Progenitor cell of endocrine pancreas (in vitro differentiated cells): ENCODE results near the gene ALDH1L1. TPM values are rescaled to one million over a fixed set of nuclear protein-coding genes. Genes with fewer than 3 reads are reported as not detected.

ENCODE experiments used
- DNase-seq: peaks from one replicate; pipeline ENCODE4 v3.0.0; 2021; ENCODE audit warnings: low spot score; ENCODE audit not compliant: unreplicated experiment
- H3K27ac Mint-ChIP-seq: 2 replicates; pipeline ENCODE4 v1.8.0; 2021; ENCODE audit warnings: mild to moderate bottlenecking, moderate library complexity, mixed read lengths
- H3K27me3 Mint-ChIP-seq: 2 replicates; pipeline ENCODE4 v1.8.0; 2021; ENCODE audit warnings: mixed read lengths
- H3K36me3 Mint-ChIP-seq: 2 replicates; pipeline ENCODE4 v1.8.0; 2022; ENCODE audit warnings: mixed read lengths; ENCODE audit not compliant: insufficient read depth
- H3K4me1 Mint-ChIP-seq: 2 replicates; pipeline ENCODE4 v1.8.0; 2021; ENCODE audit warnings: low read depth, mixed read lengths
- H3K4me3 Mint-ChIP-seq: 2 replicates; pipeline ENCODE4 v1.8.0; 2021; ENCODE audit warnings: low read depth, mild to moderate bottlenecking, moderate library complexity, mixed read lengths
- H3K9me3 Mint-ChIP-seq: 2 replicates; pipeline ENCODE4 v1.8.0; 2021; ENCODE audit warnings: low read depth, mixed read lengths
- CTCF ChIP-seq: fragments of 200-600 bp; sonication (generic); IDR thresholded peaks from one replicate; pipeline ENCODE4 v1.5.0; 2021; ENCODE audit warnings: antibody characterized with exemption, mild to moderate bottlenecking; ENCODE audit not compliant: unreplicated experiment
- total RNA-seq: library from RNA; stranded (reverse); gene quantifications from 2 replicates; pipeline ENCODE4 v1.2.1, GENCODE V29; 2021

Gene ALDH1L1
- total RNA-seq, 1 donor from 2014 or later = 3.1 TPM

GRCh38 chr3:126212620-126213378 is 32.4 kb upstream of the ALDH1L1 start:
- Mint-ChIP-seq H3K4me1 (peaks cover 4% of the 10 kb centered on the region), H3K27ac (peak overlapping the region; percentile 98), H3K4me3 (peak overlapping the region; percentile 77), H3K9me3 (no peaks in the 10 kb centered on the region), H3K27me3 (peaks cover 34% of the 10 kb centered on the region), H3K36me3 (no peaks in the 10 kb centered on the region)
- peak; percentile 60 for TF ChIP-seq CTCF
- peak; percentile 56 for DNase-seq

- DNase-seq = no peak
- Mint-ChIP-seq H3K36me3 (no peaks in the 10 kb centered on the region), H3K9me3 (no peaks in the 10 kb centered on the region), H3K4me1 (peaks cover 4% of the 10 kb centered on the region), H3K27me3 (peaks cover 34% of the 10 kb centered on the region), H3K4me3 (peak overlapping the region; percentile 77), H3K27ac (peak overlapping the region; percentile 98)
- TF ChIP-seq CTCF = no peak
Measured at GRCh38 chr3:126212250-126212619, 31.8 kb upstream of the ALDH1L1 start.

GRCh38 chr3:126211569-126211968 is 31.2 kb upstream of the ALDH1L1 start:
- Mint-ChIP-seq H3K27me3 (peaks cover 28% of the 10 kb centered on the region), H3K4me1 (peaks cover 4% of the 10 kb centered on the region), H3K9me3 (no peaks in the 10 kb centered on the region), H3K4me3 (peak overlapping the region; percentile 54), H3K36me3 (no peaks in the 10 kb centered on the region), H3K27ac (no peak overlapping the region)
- DNase-seq = no peak
- TF ChIP-seq CTCF = no peak

GRCh38 chr3:126210606-126211005 is 30.2 kb upstream of the ALDH1L1 start:
- H3K9me3 Mint-ChIP-seq = no peaks in the 10 kb centered on the region
- peaks cover 28% of the 10 kb centered on the region for H3K27me3 Mint-ChIP-seq
- H3K4me3 Mint-ChIP-seq = no peak overlapping the region
- peak overlapping the region; percentile 19 for H3K27ac Mint-ChIP-seq
- no peak for TF ChIP-seq CTCF
- DNase-seq = no peak
- peaks cover 4% of the 10 kb centered on the region for H3K4me1 Mint-ChIP-seq
- H3K36me3 Mint-ChIP-seq = no peaks in the 10 kb centered on the region

- H3K9me3 Mint-ChIP-seq = peaks cover 2% of the 10 kb centered on the region
- H3K36me3 Mint-ChIP-seq = no peaks in the 10 kb centered on the region
- H3K27ac Mint-ChIP-seq = no peak overlapping the region
- peaks cover 4% of the 10 kb centered on the region for H3K4me1 Mint-ChIP-seq
- no peak for DNase-seq
- TF ChIP-seq CTCF = no peak
- H3K27me3 Mint-ChIP-seq = peaks cover 25% of the 10 kb centered on the region
- no peak overlapping the region for H3K4me3 Mint-ChIP-seq
Measured at GRCh38 chr3:126209741-126210140, 29.4 kb upstream of the ALDH1L1 start.
